Caki2 (cell line): ENCODE data around the gene GRIN2A. TPM values are rescaled to one million over a fixed set of nuclear protein-coding genes. Genes with fewer than 3 reads are reported as not detected.

Experiments
- DNase-seq: peaks from one replicate; pipeline ENCODE4 v3.0.0-alpha.2; 2015; ENCODE audit warnings: low read depth
- in situ Hi-C: cut with HindIII; loops from 2 replicates; pipeline ENCODE4 v1.10.0; 2016; ENCODE audit warnings: low sequenced_read_pairs, low pct_unique_long_range_greater_than_20kb, mixed read lengths
- total RNA-seq: library from RNA; depleted of rRNA; stranded (reverse); fragments of >200 nt; shearing (Covaris generic); gene quantifications from 2 replicates; pipeline ENCODE4 v1.2.3, GENCODE V29; 2014; ENCODE audit warnings: low replicate concordance

The GRIN2A gene
- total RNA-seq, 1 experiment from 2014 or later: not detected

DNA sequence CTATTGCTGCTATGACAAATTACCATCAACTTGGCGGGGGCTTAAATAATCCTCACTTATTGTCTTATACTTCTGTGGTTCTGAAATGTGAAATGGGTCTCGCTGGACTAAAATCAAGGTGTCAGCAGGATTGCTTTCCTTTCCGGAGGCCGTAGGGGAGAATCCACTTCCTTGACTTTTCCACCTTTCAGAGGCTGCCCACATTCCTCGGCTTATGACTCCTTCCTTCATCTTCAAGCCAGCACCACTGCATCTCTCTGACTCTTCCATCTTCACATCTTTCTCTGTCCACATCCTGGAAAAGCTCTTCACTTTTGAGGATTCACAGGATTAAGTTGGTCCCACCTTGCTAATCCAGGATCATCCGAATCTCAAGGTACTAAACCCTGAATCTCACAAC is 217.8 kb downstream of the GRIN2A start:
- DNase-seq: no peak
- in situ Hi-C loops: no loop called here

GRCh38 chr16:9957433-9957832 is 224.8 kb downstream of the GRIN2A start:
- no peak for DNase-seq
- in situ Hi-C loops: no loop called here

- in situ Hi-C loops: no loop called here
- no peak for DNase-seq
Measured at GRCh38 chr16:9957002-9957401, 225.2 kb downstream of the GRIN2A start.

- no peak for DNase-seq
- in situ Hi-C loops: no loop called here
Measured at GRCh38 chr16:9955677-9956076, 226.6 kb downstream of the GRIN2A start.

DNA sequence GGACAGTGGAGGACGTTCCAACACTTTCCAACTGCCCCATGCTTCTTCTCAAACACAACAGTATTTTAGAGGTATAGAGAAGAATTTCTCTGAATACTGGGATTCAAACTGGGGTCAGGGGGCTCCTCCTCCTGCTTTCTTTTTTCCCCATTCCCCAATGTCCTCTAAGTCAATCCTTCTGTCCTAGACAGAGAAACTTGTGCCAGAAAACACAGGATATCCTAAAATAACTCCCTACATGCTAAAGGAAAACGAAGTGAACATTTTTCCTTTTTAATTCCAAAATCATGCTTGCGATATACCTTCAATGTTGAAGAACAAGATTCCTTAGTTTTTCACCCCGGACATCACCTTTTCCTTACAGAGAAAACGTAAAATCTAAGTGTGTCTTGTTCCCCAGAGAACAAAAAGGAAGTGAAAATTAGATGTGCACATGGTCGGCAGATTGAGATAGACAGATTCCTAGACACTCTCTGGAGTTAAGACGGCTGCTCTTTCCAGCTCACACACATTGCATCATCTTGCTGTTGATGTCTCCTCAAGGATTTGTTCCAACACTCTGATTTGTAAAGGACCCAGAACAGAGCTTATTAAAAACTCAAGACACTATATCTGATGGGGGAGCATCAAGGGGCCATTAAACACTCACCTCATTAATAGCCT is 228.2 kb downstream of the GRIN2A start:
- in situ Hi-C loops: no loop called here
- DNase-seq: no peak

DNA sequence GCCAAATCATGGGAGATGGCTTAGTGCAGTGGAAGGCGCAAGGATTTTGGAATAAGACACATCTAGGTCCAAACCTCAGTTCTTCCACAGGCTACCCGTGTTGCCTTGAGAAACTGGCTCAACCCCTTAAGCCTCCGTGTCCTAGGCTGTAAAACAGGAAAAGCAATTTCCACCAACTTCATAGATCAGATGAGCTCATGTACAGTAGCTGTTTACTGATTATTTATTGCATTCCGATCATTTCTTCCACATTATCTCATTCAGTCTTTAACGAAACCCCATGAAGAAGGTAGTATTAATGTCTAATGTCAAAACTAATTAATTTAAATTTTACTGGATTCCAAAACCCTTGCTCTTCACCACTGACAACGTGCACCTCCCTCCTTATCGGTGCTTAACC is 231.6 kb downstream of the GRIN2A start:
- in situ Hi-C loops: no loop called here
- no peak for DNase-seq

GRCh38 chr16:9949396-9949795 is 232.8 kb downstream of the GRIN2A start:
- in situ Hi-C loops: no loop called here

DNA sequence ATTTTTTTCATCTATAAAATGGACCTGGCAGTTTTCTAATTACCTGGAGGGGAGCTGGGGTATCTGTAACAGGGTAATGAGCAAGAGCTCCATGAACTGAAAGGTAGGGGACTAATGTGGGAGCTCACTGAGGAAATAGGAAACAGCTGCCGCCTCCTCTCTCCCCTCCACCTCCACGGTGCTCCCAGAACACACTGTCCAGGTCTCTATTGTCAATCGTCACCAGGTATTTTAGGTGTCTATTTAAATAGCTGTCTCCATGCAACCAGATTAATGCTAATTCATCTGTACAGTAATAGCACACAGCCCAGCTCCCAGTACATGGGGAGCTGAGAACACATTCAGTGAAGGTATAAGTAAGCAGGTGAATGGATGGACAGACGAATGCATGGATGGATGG is 233.3 kb downstream of the GRIN2A start:
- in situ Hi-C loops: no loop called here

More at GRCh38 chr16:9949396-9949795, 232.8 kb downstream of the GRIN2A start:
- DNase-seq: no peak

DNA sequence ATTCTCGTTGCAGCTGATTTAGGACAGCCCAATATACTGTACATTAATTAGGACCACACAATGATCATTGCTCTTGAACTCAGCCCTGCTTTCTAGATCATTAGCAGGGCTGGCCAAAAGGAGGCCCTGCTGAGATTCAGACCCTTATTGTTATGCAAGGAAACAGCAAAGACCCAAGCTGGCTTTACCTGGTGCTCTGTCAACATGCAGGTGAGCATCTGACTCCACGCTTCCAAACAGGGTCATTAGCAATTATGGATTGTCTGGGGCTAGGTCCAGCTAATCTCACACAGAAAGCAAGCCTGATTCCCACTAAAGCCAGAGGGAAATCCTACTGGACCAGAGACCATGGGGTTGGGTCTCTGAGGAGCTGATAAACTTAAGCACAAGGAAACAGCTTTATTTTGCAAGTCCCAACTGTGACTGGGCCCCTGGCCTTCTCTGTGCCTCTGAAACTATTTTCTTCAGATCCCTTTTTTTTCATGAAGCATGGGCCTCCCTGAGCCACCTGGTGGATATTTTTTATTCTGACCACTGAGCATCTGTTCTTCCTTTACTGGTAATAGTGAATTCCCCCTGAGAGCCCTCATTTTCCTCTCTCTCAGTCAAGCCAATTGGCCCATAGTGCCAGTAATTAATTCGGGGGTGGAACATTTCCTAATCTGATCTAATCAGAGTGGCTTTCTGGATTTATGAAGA is 236.1 kb downstream of the GRIN2A start:
- DNase-seq: no peak
- in situ Hi-C loops: no loop called here

More for the DNA sequence above, 233.3 kb downstream of the GRIN2A start:
- no peak for DNase-seq

GRCh38 chr16:9943121-9943520 is 239.1 kb downstream of the GRIN2A start:
- no peak for DNase-seq
- in situ Hi-C loops: no loop called here

DNA sequence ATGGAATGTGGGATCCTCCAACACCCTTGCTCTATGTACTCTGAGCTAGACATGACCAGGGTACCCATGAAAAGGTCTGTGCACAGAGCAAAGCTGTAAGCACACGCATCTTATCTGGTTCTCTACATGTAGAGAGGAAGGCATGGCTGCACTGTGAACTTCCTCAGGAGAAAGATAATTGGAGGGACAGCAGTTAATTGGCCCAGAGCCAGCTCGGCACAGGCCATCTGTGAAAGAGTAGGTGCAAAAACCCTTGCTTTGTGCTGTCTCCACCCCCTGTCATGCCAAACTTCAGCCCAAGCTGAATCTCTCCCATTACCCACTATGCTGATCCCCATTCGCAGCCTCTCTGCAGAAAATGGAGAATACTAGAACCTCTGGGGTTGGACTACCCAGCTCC is 241.0 kb downstream of the GRIN2A start:
- DNase-seq: no peak
- in situ Hi-C loops: no loop called here

DNA sequence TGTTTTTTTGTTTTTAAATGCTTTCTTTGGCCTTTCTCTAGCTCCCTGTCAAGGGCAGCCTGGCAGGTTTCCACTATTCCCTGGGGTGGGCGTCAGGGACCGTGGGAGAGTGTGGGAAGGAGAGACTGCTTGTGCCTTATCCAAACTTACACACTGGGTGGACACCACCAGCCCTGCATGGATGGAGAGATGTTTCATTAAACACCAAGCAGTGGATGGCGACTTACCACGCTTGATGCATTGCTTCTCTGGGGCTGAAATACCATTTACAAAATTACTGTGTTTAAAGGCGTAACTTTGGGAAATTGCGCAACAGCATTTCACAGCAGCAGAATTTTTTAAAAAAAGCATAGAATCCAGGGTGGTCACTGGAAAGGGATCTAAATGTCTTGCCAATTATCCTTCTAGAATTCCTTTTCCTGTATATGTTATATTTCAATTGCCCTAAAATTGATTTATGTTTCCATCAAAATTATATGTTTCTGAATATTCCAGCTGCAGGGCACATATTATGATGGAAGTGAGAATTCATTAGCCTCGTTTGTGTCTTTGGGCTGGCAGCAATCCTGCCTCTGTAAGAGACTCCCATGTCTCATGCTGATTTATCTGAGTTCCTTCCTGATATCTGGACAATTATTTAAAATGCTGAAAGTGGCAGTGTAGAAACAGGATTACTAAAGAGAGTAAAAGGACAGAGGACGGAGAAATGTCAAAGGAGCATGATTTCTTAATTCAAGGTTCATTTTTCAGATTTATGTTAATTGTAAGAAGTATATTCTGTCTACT is 247.3 kb downstream of the GRIN2A start:
- in situ Hi-C loops: no loop called here
- no peak for DNase-seq

GRCh38 chr16:9932919-9933653 is 249.1 kb downstream of the GRIN2A start:
- DNase-seq: no peak
- in situ Hi-C loops: no loop called here

GRCh38 chr16:9932000-9932399 is 250.2 kb downstream of the GRIN2A start:
- in situ Hi-C loops: no loop called here

DNA sequence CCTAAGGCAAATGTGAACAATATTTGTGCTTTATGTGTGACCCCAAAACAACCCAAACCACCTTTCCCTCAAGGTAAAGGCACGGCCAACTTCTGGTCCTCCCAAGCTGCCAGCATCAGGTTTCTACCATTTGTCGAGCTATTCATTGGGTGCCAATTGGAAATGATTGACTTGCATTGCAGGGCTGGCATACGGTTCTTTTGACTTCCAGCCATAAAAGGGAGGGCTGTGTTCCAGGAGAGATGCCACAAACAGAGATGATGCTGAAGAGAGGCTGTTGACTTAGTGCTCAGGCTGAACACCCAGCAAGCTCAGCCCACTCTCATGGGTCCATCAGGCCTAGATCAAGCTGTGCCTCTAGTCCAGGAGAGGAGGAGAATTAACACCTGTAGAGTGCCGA is 252.4 kb downstream of the GRIN2A start:
- DNase-seq: no peak
- in situ Hi-C loops: no loop called here

More at GRCh38 chr16:9932000-9932399, 250.2 kb downstream of the GRIN2A start:
- DNase-seq: no peak

- DNase-seq: no peak
- in situ Hi-C loops: no loop called here
Measured at GRCh38 chr16:9929313-9929712, 252.9 kb downstream of the GRIN2A start.

GRCh38 chr16:9922441-9922840 is 259.8 kb downstream of the GRIN2A start:
- in situ Hi-C loops: no loop called here

DNA sequence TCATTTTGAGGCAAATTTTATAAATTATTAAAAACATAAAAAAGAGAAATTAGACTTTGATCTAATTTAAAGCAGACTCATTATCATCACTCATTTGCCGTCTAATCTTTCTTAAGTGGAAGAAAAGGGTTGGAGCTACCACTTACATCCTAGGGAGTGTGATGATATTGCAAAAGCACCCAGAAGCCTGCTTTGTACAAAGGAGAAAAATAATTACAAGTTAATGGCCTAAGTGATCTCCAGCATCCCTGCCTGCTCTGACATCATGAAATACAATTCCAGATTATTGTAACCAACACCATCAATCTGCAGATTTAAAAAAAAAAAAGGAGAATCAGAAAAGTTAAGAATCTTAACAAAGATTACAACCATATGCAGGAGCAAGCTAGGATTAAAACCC is 260.2 kb downstream of the GRIN2A start:
- in situ Hi-C loops: no loop called here
- no peak for DNase-seq

More at GRCh38 chr16:9922441-9922840, 259.8 kb downstream of the GRIN2A start:
- no peak for DNase-seq
